GM20000 (cell line): Measurements from ENCODE around the gene DTNBP1.

Experiments used
- DNase-seq: peaks from one replicate; pipeline ENCODE4 v3.0.0; 2012; ENCODE audit warnings: low spot score
- CTCF ChIP-seq: IDR thresholded peaks from 2 replicates; pipeline ENCODE4 v1.5.1; 2012; ENCODE audit warnings: mild to moderate bottlenecking, control low read depth; ENCODE audit errors: extremely low read depth, missing control alignments

DTNBP1 gene

GRCh38 chr6:15473174-15473573 is 189.7 kb downstream of the DTNBP1 start:
- no peak for DNase-seq
- TF ChIP-seq CTCF = no peak
